Vagina (tissue), 2 donors: ENCODE measurements around the gene MAGEA8.

Experiments used
- POLR2A ChIP-seq, 2 donors: fragments of 450-650 bp; IDR thresholded peaks; one replicate each; pipeline ENCODE4 v1.6.1; 2017; ENCODE audit warnings: antibody characterized with exemption in 2 of 2, mild to moderate bottlenecking in 2 of 2, moderate library complexity in 2 of 2
- POLR2AphosphoS5 ChIP-seq, 2 donors: sonication (generic); formaldehyde crosslinking; IDR thresholded peaks; one replicate each; pipeline ENCODE4 v1.9.0; 2017; ENCODE audit warnings: antibody characterized with exemption in 2 of 2, mild to moderate bottlenecking in 2 of 2, low read depth in 1 of 2; ENCODE audit not compliant: insufficient read depth in 1 of 2
- TF ChIP-seq, protein P1 (sequence below), 3 experiments: fragments of 450-650 bp in 2 of 3; fragments of 200-600 bp in 1 of 3; sonication (generic) in 1 of 3; IDR thresholded peaks; one replicate each; pipeline ENCODE4 v1.5.1; 2017 to 2019; ENCODE audit warnings: antibody characterized with exemption in 3 of 3, mild to moderate bottlenecking in 2 of 3, moderate library complexity in 2 of 3

DNA sequence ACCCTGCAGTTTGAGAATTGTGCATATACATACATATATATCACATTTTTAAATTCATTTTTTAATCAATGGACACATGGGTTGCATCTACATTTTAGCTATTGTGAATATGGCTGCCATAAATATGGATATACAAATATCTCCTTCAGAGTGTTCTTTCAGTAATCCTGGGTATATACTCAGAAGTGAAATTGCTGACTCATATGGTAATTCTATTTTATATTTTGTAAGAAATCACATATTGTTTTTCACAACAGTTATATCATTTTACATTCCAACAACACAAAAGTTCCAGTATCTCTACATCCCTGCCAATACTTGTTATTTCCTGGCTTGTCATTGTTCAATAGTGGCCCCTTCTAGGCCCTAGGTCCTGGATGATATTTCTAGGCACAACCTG, 27.7 kb downstream of the MAGEA8 start:
- no peak for TF ChIP-seq POLR2A (IDR thresholded peaks at IDR 0.05)
- TF ChIP-seq, protein P1, sequence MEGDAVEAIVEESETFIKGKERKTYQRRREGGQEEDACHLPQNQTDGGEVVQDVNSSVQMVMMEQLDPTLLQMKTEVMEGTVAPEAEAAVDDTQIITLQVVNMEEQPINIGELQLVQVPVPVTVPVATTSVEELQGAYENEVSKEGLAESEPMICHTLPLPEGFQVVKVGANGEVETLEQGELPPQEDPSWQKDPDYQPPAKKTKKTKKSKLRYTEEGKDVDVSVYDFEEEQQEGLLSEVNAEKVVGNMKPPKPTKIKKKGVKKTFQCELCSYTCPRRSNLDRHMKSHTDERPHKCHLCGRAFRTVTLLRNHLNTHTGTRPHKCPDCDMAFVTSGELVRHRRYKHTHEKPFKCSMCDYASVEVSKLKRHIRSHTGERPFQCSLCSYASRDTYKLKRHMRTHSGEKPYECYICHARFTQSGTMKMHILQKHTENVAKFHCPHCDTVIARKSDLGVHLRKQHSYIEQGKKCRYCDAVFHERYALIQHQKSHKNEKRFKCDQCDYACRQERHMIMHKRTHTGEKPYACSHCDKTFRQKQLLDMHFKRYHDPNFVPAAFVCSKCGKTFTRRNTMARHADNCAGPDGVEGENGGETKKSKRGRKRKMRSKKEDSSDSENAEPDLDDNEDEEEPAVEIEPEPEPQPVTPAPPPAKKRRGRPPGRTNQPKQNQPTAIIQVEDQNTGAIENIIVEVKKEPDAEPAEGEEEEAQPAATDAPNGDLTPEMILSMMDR (IDR thresholded peaks at IDR 0.05): no peak
- TF ChIP-seq POLR2AphosphoS5 (IDR thresholded peaks at IDR 0.05; ENCODE audit: insufficient read depth in 1 of 2, low read depth in 1 of 2): no peak
